NCI-H146 treated with DMSO at 0.1 percent for 48 hours (cell line): ENCODE measurements around the gene SLC51A.
"Not testable (repeated sequence)": the region's sequence is repeated elsewhere in the genome, so short reads cannot be mapped to it uniquely, and the experiment has no call there.

Experiments
- DNase-seq: peaks from one replicate; lab custom pipeline; 2025; ENCODE audit not compliant: unreplicated experiment; lab: John Stamatoyannopoulos, UW

Gene SLC51A

DNA sequence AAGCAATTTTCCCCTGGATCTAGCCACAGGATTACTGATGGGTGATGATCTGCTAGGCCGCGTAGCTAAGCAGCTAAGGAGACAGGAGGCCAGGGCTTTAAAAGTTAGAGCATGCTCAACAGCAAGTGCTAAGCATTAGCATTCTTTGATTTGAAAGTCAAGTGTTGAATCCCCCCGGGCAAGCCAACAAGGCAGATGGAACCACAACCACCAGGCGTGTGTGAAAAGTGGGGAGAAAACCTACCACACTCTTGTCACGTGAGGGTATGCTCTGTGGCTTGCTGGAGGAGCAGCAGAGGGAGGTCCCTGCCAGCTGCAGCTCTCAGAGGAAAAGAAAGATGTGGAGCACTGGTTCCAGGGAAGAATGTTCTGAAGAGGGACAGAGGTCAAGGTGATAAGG is 20.9 kb downstream of the SLC51A start:
- no peak for DNase-seq

DNA sequence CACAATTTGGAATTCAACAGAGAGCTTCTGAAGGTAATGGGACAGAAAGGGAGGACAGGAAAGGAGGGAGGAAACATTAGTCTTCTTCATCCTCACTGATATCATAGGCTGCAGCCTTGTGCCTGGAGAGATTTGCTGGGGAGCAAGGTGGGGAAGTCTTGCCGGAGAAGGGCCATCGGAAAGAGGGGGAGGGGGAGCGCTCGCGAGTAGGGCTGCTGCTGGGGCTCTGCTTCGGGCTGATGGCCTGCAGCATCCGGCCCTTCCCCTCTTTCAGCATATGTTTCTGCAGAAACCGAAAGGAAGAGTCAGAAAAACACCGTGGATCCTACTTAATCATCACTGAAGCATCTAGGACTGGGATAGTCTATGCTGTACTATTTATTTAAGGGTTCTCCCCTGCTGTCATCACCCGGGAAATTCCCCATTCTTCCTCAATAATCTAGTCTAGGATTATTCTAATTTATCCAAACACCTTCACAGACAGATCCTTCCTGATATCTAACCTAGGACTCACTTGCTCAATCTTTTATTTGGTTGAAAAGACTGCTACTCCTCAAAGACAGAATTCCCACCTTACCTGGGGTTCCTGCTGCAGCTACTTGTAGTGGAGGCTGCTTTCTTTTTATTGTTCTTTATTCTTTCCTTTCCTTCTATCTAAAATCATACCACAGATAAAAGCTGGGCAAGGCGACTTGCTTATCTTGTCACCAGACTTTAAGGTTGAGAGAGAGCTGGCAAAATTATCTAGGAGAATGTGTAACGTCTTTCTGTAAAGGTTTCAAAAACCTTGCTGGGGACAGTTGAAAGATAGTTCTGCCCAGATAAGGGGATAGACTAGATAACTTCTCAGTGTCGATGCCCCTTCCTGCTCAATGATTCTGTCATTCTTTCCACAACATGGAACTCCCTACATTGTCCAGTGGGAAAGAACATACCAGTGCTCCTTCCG is 22.6 kb downstream of the SLC51A start:
- DNase-seq, result no peak

DNA sequence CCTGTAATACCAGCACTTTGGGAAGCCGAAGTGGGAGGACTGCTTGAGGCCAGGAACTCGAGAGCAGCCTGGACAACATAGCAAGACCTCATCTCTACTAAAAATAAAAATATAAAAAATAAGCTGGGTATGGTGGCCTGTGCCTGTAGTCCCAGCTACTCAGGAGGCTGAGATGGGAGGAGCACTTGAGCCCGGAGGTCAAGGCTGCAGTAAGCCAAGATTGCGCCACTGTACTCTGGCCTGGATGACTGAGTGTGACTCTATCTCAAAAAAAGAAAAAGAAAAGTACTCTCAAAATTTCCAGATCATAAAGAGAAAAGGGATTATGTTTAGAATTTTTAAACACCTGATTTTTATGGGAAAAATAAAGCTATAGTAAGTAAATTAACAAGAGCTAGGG is 24.1 kb downstream of the SLC51A start:
- DNase-seq, result no peak

DNA sequence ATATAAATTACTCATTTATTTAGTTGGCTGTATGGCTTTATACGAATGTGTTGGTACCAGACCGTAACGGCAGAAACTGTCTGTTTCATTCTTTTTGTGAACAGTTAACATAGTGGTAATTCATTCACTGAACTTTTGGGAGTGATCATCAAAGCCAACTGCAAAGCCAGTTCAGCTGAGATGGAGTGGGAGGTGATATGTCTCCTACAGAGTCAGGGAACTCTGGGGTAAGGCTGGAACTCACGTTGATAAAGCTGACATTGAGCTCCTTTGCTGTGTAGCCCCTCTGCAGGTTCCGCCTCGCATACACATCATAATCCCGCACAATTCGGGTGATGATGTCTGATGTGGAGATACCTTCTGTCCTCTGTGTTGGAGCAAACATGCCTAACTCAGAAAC is 25.4 kb downstream of the SLC51A start:
- no peak for DNase-seq

DNA sequence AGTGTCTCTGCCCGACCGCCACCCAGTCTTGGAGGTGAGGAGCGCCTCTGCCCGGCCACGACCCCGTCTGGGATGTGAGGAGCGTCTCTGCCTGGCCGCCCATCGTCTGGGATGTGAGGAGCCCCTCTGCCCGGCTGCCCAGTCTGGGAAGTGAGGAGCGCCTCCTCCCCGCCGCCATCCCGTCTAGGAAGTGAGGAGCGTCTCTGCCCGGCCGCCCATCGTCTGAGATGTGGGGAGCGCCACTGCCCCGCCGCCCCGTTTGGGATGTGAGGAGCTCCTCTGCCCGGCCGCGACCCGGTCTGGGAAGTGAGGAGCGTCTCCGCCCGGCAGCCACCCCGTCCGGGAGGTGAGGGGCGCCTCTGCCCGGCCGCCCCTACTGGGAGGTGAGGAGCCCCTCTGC is 27.8 kb downstream of the SLC51A start:
- DNase-seq, result not testable (repeated sequence)

DNA sequence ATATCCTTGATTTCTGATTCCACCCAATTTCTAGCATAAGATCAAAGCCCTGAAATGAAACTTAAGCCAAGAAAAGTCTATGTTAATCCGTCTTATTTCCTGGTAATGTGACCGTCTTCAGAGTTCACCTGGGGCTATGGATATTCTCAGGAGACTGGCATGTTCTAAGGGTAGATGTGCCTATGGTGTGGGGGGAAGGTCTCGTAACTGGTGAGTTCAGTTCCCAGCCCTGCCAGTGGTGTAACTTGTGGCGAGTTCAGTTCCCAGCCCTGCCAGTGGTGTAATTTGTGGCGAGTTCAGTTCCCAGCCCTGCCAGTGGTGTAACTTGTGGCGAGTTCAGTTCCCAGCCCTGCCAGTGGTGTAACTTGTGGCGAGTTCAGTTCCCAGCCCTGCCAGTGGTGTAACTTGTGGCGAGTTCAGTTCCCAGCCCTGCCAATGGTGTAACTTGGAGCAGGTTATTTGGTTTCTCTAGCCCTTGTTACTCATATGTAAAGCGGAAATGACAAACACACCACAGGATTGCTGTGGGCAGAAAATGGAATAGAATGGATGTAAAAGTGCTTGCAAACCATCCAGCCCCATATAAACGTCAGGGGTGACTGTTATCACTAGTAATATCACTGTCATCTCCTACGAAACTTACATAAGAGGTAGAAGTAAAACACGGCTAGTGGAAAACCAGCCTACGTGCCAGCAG is 30.4 kb downstream of the SLC51A start:
- DNase-seq, result no peak

DNA sequence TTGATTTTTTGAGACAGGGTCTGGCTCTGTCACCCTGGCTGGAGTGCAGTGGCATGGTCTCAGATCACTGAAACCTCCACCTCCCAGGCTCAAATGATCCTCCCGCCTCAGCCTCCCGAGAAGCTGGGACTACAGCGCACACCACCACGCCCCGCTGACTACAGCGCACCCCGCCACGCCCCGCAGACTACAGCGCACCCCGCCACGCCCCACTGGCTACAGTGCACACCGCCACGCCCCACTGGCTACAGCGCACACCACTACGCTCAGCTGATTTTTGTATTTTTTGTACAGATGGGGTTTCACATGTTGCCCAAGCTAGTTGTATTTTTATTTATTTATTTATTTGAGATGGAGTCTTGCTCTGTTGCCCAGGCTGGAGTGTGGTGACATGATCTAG is 35.6 kb downstream of the SLC51A start:
- DNase-seq, result no peak

DNA sequence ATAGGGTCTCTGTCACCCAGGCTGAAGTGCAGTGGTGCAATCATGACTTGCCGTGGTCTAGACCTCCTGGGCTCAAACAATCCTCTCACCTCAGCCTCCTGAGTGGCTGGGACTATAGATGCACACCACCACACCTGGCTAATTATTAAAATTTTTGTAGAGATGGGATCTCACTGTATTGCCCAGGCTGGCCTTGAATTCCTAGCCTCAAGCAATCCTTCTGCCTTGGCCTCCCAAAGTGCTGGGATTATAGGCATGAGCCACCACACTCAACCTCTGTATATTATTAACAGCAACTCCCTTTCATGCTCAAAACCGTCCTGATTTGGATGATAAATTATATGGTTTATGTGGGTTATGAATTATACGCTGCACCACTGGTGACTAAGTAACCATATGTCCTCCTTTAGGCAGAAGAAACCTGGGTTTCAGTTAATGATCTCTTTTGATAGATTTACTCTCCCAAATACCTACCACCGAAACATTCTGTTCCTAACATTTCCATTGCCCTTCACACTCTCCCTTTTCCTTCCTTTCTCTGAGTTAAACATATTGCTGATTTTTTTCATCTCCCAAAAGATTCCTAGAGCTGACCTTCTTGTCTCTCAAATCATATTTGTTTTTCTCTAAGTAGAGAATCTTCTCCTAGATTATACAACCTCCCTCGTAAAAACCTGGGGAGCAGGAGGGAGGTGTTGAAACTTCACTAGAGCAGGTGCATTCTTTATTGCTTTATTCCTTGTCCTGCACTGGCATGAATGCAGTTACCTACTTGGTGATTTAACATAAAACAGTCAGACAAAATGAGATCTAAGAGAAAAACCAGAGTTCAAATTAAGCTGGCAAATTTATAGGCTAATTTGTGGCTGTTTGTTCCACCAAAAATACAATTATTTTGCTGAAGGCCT is 38.3 kb downstream of the SLC51A start:
- no peak for DNase-seq

DNA sequence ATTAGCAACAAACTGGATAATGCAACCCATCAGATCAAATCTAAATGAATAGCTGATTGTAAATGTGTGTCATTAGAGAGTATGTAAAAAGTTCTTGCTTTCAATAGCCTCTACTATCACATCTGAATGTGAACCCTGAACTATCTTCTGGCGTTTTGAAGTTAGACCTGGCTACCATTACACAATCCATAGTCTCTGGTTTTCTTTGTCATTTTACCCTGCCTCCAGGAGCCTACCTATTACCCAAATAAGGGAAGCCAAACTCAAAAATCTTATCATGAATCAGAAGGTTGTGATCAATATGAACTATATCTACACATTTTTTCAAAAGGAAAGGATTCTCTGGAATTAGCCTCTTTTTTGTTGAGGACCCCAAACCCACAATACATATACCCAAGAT is 39.4 kb downstream of the SLC51A start:
- DNase-seq, result no peak

DNA sequence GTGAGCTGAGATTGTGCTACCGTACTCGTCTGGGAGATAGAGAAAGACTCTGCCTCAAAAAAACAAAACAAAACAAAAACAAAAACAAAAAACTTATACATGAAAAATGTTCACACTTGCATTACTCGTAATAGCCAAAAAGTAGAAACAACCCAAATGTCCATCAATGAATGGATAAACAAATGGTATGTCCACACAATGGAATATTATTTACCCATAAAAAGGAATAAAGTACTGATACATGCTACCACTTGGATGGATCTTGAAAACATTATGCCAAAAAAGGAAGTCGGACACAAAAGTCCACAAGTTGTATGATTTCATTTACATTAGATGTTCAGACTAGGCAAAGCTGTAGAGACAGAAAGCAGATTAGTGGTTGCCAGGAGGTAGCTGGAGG is 44.5 kb downstream of the SLC51A start:
- no peak for DNase-seq

DNA sequence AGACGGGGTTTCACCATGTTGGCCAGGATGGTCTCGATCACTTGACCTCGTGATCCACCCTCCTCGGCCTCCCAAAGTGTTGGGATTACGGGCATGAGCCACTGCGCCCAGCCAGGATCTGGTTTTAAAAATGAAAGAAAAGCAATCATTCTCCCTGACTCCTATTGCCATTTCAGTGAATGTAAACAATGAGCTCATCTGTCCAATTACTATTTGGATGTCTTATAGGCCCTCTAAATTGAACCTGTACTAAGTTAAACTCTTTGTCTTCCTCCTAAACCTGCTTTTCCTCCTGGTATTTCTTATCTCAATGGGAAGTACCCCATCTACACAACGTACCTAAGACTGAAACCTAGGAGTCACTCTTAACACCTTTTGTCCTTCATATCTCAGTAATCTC is 47.5 kb downstream of the SLC51A start:
- DNase-seq, result no peak

DNA sequence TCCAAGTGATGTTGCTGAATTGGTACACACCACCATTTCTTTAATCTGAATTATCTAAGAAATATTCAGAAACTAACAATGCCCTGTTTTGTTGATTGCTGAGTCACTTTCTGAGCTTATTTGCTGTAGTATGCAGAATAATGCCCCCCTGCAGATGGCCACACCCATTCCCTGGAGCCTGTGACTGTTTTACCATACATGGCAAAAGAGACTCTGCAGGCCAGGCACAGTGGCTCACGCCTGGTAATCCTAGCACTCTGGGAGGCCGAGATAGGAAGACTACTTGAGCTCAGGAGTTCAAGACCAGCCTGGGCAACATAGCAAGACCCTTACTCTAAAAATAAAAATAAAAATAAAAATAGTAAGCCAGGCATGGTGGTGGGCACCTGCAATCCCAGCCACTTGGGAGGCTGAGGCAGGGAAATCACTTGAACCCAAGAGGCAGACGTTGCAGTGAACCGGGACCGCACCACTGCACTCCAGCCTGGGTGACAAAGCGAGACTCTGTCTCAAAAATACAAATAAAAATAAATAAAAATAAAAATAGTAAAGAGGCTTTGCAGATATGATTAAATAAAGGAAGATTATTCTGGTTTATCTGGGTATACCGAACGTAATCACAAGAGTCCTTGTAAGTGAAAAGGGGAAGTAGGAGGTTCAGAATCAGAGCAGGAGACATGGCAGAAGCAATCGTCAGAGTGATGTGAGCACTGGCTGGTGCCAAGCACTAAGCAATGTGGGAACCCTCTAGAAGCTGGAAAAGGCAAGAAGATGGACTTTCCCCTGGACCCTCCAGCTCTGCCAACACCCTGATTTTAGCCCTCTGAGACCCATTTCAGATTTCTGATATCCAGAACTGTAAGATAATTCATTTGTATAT is 52.2 kb downstream of the SLC51A start:
- no peak for DNase-seq

DNA sequence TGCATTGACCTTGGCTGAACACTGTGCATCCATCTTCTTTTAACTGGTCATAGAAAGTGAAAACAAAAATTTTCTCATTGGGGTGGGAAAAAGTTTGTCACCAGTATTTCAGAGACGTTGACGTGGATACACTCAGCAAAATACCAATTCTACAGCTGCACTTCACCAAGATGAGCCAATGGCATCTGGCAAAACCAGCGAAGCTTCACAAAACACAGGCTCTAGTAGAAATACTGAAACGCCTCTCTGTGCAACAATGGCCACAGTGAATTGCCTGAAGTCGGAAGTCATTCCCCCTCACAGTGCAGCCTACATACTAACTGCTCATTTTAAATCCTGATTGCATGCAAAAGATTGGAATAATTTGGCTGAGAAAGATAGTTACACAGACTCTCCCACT is 54.2 kb downstream of the SLC51A start:
- no peak for DNase-seq

DNA sequence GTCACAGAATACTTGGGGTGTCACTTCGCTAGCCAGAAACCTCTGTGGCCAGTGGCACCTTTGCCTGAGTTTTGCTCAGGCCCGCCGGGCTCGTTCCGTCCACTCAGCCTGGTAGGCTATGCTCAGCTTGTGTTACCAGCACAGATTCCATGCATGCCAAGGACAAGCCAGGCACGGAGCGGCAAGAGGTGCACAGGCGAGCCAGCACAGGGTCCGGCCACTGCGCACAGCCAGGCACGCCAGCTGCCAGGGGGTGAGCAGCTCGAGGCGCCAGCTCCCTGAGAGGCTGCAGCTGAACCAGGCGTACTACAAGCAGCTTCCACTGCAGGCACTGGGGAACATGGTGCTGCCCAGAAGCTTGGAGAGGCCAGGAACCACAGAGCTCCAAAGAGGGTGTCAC is 56.5 kb downstream of the SLC51A start:
- no peak for DNase-seq

DNA sequence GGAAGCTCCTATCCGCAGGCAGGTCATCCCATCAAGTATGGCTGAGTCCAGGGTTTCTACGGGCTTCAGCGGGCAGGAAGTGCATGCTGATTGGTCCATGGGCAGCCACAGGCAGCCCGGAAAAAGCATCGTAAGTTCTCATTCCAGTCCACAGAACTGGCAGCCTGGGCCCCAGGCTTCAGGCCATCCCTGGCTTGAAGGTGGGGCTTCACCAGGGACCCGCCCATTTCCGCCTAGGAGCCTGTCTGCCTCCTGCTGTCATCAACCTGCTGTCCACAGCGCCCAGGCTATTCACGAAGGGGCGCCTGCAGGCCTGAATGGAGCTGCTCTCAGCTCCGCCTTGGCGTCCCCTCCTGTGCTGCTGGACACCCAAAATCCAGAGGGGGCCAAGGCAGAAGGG is 57.3 kb downstream of the SLC51A start:
- no peak for DNase-seq

DNA sequence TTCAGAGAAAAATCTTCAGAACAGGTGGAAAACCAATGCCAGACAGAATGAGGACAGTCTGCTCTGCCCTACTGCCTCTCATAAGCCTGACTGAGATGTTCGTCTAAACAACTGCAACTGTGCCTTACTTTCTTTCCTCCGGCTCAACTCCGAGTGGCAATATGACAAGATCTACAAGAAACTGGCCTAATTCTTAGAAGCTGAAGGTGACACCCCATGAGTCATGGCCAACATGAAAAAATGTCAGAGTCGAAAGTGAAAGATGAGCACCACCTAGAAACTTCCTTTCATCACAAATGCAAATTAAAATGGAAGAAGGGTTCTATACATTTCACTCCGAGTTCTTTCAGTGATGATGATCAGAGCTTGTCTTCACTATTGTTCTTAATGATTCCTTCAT is 58.3 kb downstream of the SLC51A start:
- no peak for DNase-seq

DNA sequence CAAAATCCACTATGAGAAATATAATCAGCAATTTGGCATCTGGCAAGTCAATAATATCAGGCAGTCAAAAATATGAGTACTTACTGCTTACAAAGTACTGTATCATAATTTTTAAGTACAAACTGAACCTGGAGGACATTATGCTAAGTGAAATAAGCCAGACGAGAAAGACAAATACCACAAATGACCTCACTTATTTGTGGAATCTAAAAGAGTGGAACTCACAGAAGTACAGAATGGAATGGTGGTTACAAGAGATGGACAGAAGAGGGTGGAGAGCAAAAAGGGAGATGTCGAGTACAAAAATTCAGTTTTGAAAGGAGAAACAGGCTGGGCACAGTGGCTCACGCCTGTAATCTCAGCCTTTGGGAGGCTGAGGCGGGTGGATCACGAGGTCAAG is 58.8 kb downstream of the SLC51A start:
- DNase-seq, result no peak

DNA sequence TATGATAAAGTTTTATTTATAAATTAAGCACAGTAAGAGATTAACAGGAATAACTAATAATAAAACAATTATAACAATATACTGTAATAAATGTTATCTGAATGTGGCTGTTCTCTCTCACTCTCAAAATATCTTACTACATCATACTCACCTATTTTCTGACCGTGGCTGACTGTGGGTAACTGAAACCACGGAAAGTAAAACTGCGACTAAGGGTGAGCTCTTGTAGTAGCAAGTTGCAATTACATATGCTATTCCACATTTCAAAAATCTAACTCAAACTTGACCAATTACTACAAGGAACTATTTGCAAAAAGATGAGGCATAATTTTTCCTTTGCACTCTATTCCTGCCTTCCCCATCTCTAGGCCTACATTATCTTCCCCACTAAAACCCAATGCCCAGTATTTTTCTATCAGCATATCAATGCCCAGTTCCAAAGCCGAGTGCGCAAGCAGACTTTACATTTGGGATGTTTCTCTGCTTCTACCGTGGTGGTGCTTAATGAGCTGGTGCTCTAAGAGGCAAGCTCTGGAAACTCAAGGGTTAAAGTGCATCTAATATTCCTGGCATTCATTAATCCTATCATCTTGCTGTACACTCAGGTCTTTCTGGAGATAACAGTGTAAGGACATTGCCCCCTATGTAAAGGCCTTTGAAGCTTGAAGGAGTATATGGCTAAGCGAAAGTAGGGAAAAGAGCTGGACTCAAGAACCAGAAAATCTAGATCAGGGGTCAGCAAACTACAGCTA is 64.5 kb downstream of the SLC51A start:
- DNase-seq, result no peak

DNA sequence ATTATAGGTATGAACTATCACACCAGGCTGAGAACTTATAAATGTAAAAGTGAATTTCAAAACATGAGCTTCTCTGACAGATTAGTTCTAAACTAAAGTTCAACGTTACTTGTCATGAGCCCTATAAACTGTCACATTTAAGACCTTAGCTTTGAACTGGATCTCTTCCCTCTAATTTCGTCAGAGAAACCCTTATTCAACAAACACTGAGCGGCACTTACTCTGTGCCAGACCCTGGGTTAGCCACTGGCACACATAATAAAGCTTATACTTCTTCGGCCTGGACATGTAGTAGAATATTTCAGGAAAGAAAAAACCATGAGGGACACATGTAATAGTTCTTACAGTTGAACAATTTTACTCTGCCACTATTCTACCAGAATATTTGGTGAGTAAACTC is 65.6 kb downstream of the SLC51A start:
- no peak for DNase-seq
